HepG2 (cell line): ENCODE measurements around the gene GNA14. TPM values are rescaled to one million over a fixed set of nuclear protein-coding genes. Genes with fewer than 3 reads are reported as not detected.

ENCODE experiments used
- ATAC-seq: fragments of 200-7000 bp; cut with Tn5 transposase; 3 replicates; pipeline ENCODE4 v1.9.1; 2020; ENCODE audit warnings: mild to moderate bottlenecking, moderate library complexity
- BruUV-seq: library from RNA; stranded (reverse); fragments of 400-500 nt; replicated peaks from 2 replicates; lab custom pipeline; 2021; lab: Mats Ljungman, UMichigan
- CTCF ChIA-PET: fragments of 300-600 bp; formaldehyde crosslinking; extraction: SDS; loops from one replicate; lab custom pipeline; 2021; ENCODE audit warnings: low total read pairs, inconsistent platforms, low intra/inter-chr PET ratio; lab: Yijun Ruan, JAX
- POLR2A ChIA-PET: fragments of 350-600 bp; sonication (Branson Sonifier 250); formaldehyde crosslinking; loops from one replicate; lab custom pipeline; 2020; ENCODE audit warnings: antibody characterized with exemption, inconsistent platforms; lab: Yijun Ruan, JAX
- DNase-seq: peaks from one replicate; pipeline ENCODE4 v3.0.0-alpha.2; 2015; ENCODE audit warnings: low spot score
- FAIRE-seq: peaks from 3 replicates; lab custom pipeline; 2011; peaks lifted over from hg19 to GRCh38; lab: Jason Lieb, UNC
- H2AFZ ChIP-seq: one replicate; pipeline ENCODE4 v1.6.1; 2011; ENCODE audit warnings: low read length, inconsistent platforms
- H3K27ac ChIP-seq: fragments of 300-600 bp; 3 replicates; pipeline ENCODE4 v1.8.0; 2011; ENCODE audit warnings: mixed run types, mild to moderate bottlenecking, mixed read lengths, low read length, inconsistent platforms; ENCODE audit not compliant: insufficient read depth; ENCODE audit errors: extremely low read length
- H3K27me3 ChIP-seq, 2 experiments: fragments of 200-600 bp in 1 of 2; 2 replicates in 1 of 2; 3 replicates in 1 of 2; pipeline versions ENCODE4 v1.6.0 to v1.8.0; 2011; ENCODE audit warnings: low read length in 2 of 2, mild to moderate bottlenecking in 2 of 2, moderate library complexity in 2 of 2, inconsistent platforms in 1 of 2; ENCODE audit not compliant: insufficient read depth in 2 of 2, control insufficient read depth in 1 of 2
- H3K36me3 ChIP-seq, 2 experiments: fragments of 200-600 bp in 1 of 2; replicated peaks in 1 of 2; 2 replicates in 1 of 2; 3 replicates in 1 of 2; pipeline versions ENCODE4 v1.5.1 to v1.8.0; 2011; ENCODE audit warnings: low read length in 2 of 2, inconsistent platforms in 1 of 2; ENCODE audit not compliant: insufficient read depth in 2 of 2, control insufficient read depth in 1 of 2
- H3K4me1 ChIP-seq: 2 replicates; pipeline ENCODE4 v1.5.1; 2012; ENCODE audit warnings: low read length, inconsistent platforms; ENCODE audit not compliant: insufficient read depth
- H3K4me2 ChIP-seq: 2 replicates; pipeline ENCODE4 v1.6.0; 2011; ENCODE audit warnings: low read depth, low read length, inconsistent platforms
- H3K4me3 ChIP-seq, 3 experiments: fragments of 200-600 bp in 1 of 3; sonication (generic), shearing (Covaris generic) in 1 of 3; replicated peaks in 1 of 3; 2 replicates each; pipeline ENCODE4 v1.5.1; 2011 to 2016; ENCODE audit warnings: low read length in 3 of 3, inconsistent platforms in 2 of 3, low read depth in 2 of 3, mild to moderate bottlenecking in 2 of 3, control low read depth in 1 of 3, mixed read lengths in 1 of 3; ENCODE audit not compliant: insufficient read depth in 1 of 3
- H3K79me2 ChIP-seq: one replicate; pipeline ENCODE4 v1.6.1; 2011; ENCODE audit warnings: low read length, inconsistent platforms; ENCODE audit not compliant: insufficient read depth
- H3K9ac ChIP-seq: 2 replicates; pipeline ENCODE4 v1.6.0; 2011; ENCODE audit warnings: mild to moderate bottlenecking, low read depth, low read length, inconsistent platforms; ENCODE audit not compliant: insufficient read depth
- H3K9me3 ChIP-seq: 2 replicates; pipeline ENCODE4 v1.5.1; 2012; ENCODE audit warnings: mild to moderate bottlenecking, low read length
- H4K20me1 ChIP-seq: 2 replicates; pipeline ENCODE4 v1.6.0; 2011; ENCODE audit warnings: inconsistent platforms, mild to moderate bottlenecking, low read length, moderate library complexity; ENCODE audit not compliant: insufficient read depth
- ARNT2 ChIP-seq: sonication (generic); formaldehyde crosslinking; IDR thresholded peaks from 2 replicates; pipeline ENCODE4 v1.8.0; 2022; ENCODE audit warnings: mild to moderate bottlenecking, low read depth, missing genetic modification reagents, moderate library complexity
- ATAD3A ChIP-seq: sonication (generic); formaldehyde crosslinking; IDR thresholded peaks from 2 replicates; pipeline ENCODE4 v1.4.0; 2020; ENCODE audit warnings: missing genetic modification reagents
- HMGA1 ChIP-seq: sonication (generic); formaldehyde crosslinking; conservative IDR thresholded peaks from 2 replicates; pipeline ENCODE4 v1.4.0; 2020; ENCODE audit warnings: missing genetic modification reagents
- PAF1 ChIP-seq: IDR thresholded peaks from 2 replicates; pipeline ENCODE4 v1.6.1; 2016; ENCODE audit warnings: missing genetic modification reagents, missing compliant biosample characterization
- SCMH1 ChIP-seq: sonication (generic); formaldehyde crosslinking; IDR thresholded peaks from 2 replicates; pipeline ENCODE4 v1.9.0; 2021; ENCODE audit warnings: missing genetic modification reagents, mild to moderate bottlenecking, borderline replicate concordance
- SIN3B ChIP-seq: fragments of 150-350 bp; IDR thresholded peaks from 2 replicates; pipeline ENCODE4 v1.6.1; 2014; ENCODE audit warnings: low read length
- WIZ ChIP-seq: sonication (generic); formaldehyde crosslinking; IDR thresholded peaks from 2 replicates; pipeline ENCODE4 v1.5.1; 2020; ENCODE audit warnings: mild to moderate bottlenecking, missing genetic modification reagents
- ZNF180 ChIP-seq: sonication (generic); formaldehyde crosslinking; IDR thresholded peaks from 2 replicates; pipeline ENCODE4 v1.4.0; 2020; ENCODE audit warnings: low read depth, missing genetic modification reagents, borderline replicate concordance
- ZNF460 ChIP-seq: sonication (generic); formaldehyde crosslinking; IDR thresholded peaks from 2 replicates; pipeline ENCODE4 v1.5.1; 2020; ENCODE audit warnings: missing genetic modification reagents, mild to moderate bottlenecking, borderline replicate concordance
- ZNF563 ChIP-seq: sonication (generic); formaldehyde crosslinking; IDR thresholded peaks from 2 replicates; pipeline ENCODE4 v1.8.0; 2022; ENCODE audit warnings: mild to moderate bottlenecking, moderate library complexity, missing genetic modification reagents
- ZNF616 ChIP-seq: sonication (generic); formaldehyde crosslinking; IDR thresholded peaks from 2 replicates; pipeline ENCODE4 v1.5.0; 2020; ENCODE audit warnings: low read depth, mild to moderate bottlenecking, missing genetic modification reagents
- WGBS: methylation state at CpG from one replicate; pipeline ENCODE4 v1.1.6; 2017; ENCODE audit warnings: low lambda C conversion rate; 5-methylcytosine and 5-hydroxymethylcytosine counted together
- in situ Hi-C: cut with HindIII; loops from 2 replicates; pipeline ENCODE4 v1.10.0; 2017; ENCODE audit warnings: low pct_unique_long_range_greater_than_20kb; ENCODE audit not compliant: extremely low pct_ligation_motif_present
- intact Hi-C: fragments of 100-400 bp; cut with micrococcal nuclease; formaldehyde crosslinking; loops from one replicate; pipeline ENCODE4 v1.10.0; 2022; ENCODE audit not compliant: unreplicated experiment
- polyA plus RNA-seq, 8 experiments: library from polyadenylated mRNA; depleted of rRNA in 3 of 8; stranded (reverse) in 7 of 8; unstranded in 1 of 8; fragments of >200 nt; fragmentation: Illumina TruSeq in 4 of 8; extraction: Trizol in 4 of 8; gene quantifications; 2 replicates each; pipeline versions ENCODE4 v1.2.1 to v1.2.3, GENCODE V29; 2011 to 2016; ENCODE audit warnings: low read depth in 4 of 8, missing spikeins in 1 of 8, mixed read lengths in 1 of 8; ENCODE audit not compliant: insufficient read depth in 1 of 8
- total RNA-seq, 5 experiments: library from RNA; depleted of rRNA; stranded (reverse); fragments of >200 nt; fragmentation: Illumina TruSeq; extraction: Trizol; gene quantifications; 2 replicates each; pipeline ENCODE4 v1.2.3, GENCODE V29; 2016; ENCODE audit warnings: low read depth in 1 of 5
- TF ChIP-seq, protein P1 (sequence below): sonication (generic); formaldehyde crosslinking; IDR thresholded peaks from 2 replicates; pipeline ENCODE4 v1.8.1; 2023; ENCODE audit warnings: mild to moderate bottlenecking, missing genetic modification reagents
- TF ChIP-seq, protein P2 (sequence below): IDR thresholded peaks from 2 replicates; pipeline ENCODE4 v1.6.1; 2012; ENCODE audit warnings: low read depth, low read length, improper control_type of control experiment
- TF ChIP-seq, protein P3 (sequence below): IDR thresholded peaks from 2 replicates; pipeline ENCODE4 v1.6.1; 2016; ENCODE audit warnings: mild to moderate bottlenecking

GNA14 gene
- total and polyA plus RNA-seq, 2 of the 13 experiments (the other 11 are each of a cell fraction or from before 2014, with no cell fraction given): not detected

DNA sequence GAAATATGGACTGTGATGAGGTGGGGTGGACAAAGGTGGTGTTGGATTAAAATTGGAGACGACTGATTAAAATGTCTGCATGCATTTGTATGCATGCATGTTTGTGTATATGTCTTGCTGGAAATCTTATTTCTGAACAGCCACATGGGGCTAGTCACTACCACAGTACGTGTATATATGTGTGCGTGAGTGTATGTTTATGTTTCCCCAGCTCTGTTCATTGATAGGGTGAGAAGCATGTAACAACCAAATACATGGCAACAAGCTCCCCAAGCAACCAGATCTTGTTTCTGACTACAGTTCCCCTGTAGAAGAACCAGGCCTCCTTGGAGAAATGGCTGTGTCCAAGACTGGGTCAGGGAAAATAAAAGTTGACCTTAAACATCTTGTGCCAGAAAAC is 139.7 kb downstream of the GNA14 start:
- Histone ChIP-seq H3K27me3 (peaks cover 0 to 10% of the 10 kb centered on the region in 2 experiments; a peak in 3 of 5 replicates), H2AFZ (no peak overlapping the region), H3K9ac (no peak overlapping the region), H3K4me1 (peaks cover 19% of the 10 kb centered on the region), H4K20me1 (no peaks in the 10 kb centered on the region), H3K4me3 (no peak overlapping the region), H3K27ac (no peak overlapping the region), H3K9me3 (no peaks in the 10 kb centered on the region), H3K4me2 (no peak overlapping the region), H3K79me2 (no peaks in the 10 kb centered on the region), H3K36me3 (no peaks in the 10 kb centered on the region)
- WGBS: 47% methylated on average over 3 of the region's 3 CpGs
- ATAC-seq (no peak), DNase-seq (no peak), FAIRE-seq (no peak)
- TF ChIP-seq SCMH1 (CRISPR knock-in tag) (no peak), ATAD3A (CRISPR knock-in tag) (no peak)
- TF ChIP-seq, protein P1, sequence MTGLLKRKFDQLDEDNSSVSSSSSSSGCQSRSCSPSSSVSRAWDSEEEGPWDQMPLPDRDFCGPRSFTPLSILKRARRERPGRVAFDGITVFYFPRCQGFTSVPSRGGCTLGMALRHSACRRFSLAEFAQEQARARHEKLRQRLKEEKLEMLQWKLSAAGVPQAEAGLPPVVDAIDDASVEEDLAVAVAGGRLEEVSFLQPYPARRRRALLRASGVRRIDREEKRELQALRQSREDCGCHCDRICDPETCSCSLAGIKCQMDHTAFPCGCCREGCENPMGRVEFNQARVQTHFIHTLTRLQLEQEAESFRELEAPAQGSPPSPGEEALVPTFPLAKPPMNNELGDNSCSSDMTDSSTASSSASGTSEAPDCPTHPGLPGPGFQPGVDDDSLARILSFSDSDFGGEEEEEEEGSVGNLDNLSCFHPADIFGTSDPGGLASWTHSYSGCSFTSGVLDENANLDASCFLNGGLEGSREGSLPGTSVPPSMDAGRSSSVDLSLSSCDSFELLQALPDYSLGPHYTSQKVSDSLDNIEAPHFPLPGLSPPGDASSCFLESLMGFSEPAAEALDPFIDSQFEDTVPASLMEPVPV (CRISPR knock-in tag): no peak
- ChIA-PET POLR2A (no interaction called here), CTCF (no interaction called here)
- no TSS peak for BruUV-seq
- in situ Hi-C loops: no loop called here
- intact Hi-C loops: no loop called here

DNA sequence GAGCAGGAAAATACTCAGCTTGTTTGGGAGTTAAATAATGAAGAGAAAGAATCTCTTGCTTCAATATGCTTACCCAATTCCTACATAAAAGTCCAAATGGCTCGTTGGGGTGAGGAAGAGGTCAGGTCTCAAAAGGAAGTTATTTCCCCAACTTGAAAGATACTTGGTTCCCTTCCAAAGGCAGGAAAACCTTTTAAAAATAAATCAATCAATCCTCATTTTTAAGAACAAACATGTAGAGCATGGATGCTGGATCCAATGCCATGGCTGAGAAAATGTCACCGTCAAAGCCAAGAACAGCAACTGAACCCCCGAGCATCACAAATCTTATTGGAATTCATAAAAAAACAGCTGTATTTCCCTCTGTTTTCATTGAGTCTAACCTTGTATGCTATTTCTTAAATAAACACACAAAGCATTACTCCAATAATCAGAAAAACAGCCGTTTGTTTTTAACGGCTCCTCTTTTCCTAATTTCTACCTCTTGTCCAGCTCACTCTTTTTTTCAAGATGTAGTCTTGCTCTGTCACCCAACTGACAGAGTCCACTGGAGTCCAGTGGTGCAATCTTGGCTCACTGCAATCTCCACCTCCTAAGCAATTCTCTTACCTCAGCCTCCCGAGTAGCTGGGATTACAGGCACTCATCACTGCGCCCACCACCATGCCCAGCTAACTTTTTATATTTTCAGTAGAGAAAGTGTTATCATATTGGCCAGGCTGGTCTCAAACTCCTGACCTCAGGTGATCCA is 140.7 kb downstream of the GNA14 start:
- no peak overlapping the region for H2AFZ ChIP-seq
- in situ Hi-C loops (no loop called here), intact Hi-C loops (no loop called here)
- CTCF ChIA-PET: no interaction called here
- DNase-seq: no peak
- H3K27me3 ChIP-seq: peaks cover 1 to 15% of the 10 kb centered on the region in 2 experiments; a peak in 2 of 5 replicates
- H3K27ac ChIP-seq: no peak overlapping the region
- no peak overlapping the region for H3K4me2 ChIP-seq
- H3K4me1 ChIP-seq: peaks cover 9% of the 10 kb centered on the region
- H3K9me3 ChIP-seq: no peaks in the 10 kb centered on the region
- H3K9ac ChIP-seq: no peak overlapping the region
- WGBS: 34% methylated on average over 7 of the region's 7 CpGs
- no peak for FAIRE-seq
- ATAC-seq: no peak
- no TSS peak for BruUV-seq
- no peaks in the 10 kb centered on the region for H4K20me1 ChIP-seq
- no peaks in the 10 kb centered on the region for H3K36me3 ChIP-seq
- no peak overlapping the region for H3K4me3 ChIP-seq
- POLR2A ChIA-PET: no interaction called here
- no peaks in the 10 kb centered on the region for H3K79me2 ChIP-seq
- TF ChIP-seq SIN3B: no peak
- TF ChIP-seq ZNF563 (CRISPR knock-in tag): no peak
- TF ChIP-seq PAF1: no peak
- TF ChIP-seq, protein P2, sequence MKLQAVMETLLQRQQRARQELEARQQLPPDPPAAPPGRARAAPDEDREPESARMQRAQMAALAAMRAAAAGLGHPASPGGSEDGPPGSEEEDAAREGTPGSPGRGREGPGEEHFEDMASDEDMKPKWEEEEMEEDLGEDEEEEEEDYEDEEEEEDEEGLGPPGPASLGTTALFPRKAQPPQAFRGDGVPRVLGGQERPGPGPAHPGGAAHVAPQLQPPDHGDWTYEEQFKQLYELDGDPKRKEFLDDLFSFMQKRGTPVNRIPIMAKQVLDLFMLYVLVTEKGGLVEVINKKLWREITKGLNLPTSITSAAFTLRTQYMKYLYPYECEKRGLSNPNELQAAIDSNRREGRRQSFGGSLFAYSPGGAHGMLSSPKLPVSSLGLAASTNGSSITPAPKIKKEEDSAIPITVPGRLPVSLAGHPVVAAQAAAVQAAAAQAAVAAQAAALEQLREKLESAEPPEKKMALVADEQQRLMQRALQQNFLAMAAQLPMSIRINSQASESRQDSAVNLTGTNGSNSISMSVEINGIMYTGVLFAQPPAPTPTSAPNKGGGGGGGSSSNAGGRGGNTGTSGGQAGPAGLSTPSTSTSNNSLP: no peak
- TF ChIP-seq, protein P3, sequence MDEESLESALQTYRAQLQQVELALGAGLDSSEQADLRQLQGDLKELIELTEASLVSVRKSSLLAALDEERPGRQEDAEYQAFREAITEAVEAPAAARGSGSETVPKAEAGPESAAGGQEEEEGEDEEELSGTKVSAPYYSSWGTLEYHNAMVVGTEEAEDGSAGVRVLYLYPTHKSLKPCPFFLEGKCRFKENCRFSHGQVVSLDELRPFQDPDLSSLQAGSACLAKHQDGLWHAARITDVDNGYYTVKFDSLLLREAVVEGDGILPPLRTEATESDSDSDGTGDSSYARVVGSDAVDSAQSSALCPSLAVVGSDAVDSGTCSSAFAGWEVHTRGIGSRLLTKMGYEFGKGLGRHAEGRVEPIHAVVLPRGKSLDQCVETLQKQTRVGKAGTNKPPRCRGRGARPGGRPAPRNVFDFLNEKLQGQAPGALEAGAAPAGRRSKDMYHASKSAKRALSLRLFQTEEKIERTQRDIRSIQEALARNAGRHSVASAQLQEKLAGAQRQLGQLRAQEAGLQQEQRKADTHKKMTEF (CRISPR knock-in tag): no peak
- TF ChIP-seq WIZ (CRISPR knock-in tag): no peak
- TF ChIP-seq ZNF180 (CRISPR knock-in tag): no peak
- TF ChIP-seq ZNF460 (CRISPR knock-in tag): no peak
- TF ChIP-seq ZNF616 (CRISPR knock-in tag): no peak
- TF ChIP-seq ARNT2 (CRISPR knock-in tag): no peak
- no peak for TF ChIP-seq HMGA1 (CRISPR knock-in tag)
